C4-2B (cell line): ENCODE measurements around the gene APH1B.

Experiments used
- ZFX ChIP-seq: fragments of 450-650 bp; IDR thresholded peaks from 2 replicates; pipeline ENCODE4 v1.6.1; 2017
- TF ChIP-seq, protein P1 (sequence below): fragments of 450-650 bp; conservative IDR thresholded peaks from 2 replicates; pipeline ENCODE4 v1.5.1; 2017; ENCODE audit warnings: mild to moderate bottlenecking

DNA sequence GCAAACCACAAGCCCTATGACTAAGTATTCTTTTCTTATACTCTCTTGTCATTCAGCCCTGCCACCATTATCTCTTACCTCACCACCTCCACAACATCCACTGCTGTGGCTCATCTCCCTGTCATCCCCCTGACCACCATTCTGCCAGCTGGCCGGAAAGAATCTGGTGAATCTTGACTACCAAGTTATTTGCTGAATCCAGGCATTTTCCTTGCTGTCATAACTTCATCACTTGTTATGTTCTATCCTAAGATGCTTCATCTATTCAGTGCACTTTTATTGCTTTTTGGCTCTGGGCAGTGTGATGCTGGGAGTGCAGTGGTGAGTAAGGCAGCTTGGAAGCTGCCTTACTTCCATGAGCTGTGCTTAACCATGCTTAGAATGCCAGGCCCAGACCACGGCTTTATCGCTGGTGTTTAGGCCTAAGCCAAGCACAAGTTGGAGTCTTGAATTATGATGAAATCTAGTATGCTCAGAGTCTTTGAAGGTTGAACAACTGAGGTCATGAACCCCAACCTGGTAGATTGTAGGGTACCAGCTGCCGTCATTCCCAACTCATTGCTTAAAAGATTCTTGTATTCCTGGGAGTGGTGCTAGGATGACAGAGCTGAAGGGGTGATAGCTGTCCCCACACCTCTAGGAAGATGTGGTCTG, 27.0 kb upstream of the APH1B start:
- TF ChIP-seq, protein P1, sequence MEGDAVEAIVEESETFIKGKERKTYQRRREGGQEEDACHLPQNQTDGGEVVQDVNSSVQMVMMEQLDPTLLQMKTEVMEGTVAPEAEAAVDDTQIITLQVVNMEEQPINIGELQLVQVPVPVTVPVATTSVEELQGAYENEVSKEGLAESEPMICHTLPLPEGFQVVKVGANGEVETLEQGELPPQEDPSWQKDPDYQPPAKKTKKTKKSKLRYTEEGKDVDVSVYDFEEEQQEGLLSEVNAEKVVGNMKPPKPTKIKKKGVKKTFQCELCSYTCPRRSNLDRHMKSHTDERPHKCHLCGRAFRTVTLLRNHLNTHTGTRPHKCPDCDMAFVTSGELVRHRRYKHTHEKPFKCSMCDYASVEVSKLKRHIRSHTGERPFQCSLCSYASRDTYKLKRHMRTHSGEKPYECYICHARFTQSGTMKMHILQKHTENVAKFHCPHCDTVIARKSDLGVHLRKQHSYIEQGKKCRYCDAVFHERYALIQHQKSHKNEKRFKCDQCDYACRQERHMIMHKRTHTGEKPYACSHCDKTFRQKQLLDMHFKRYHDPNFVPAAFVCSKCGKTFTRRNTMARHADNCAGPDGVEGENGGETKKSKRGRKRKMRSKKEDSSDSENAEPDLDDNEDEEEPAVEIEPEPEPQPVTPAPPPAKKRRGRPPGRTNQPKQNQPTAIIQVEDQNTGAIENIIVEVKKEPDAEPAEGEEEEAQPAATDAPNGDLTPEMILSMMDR = no peak
- no peak for TF ChIP-seq ZFX
